ENCODE data around the gene GATC. TPM values are rescaled to one million over a fixed set of nuclear protein-coding genes. Genes with fewer than 3 reads are reported as not detected.

GATC gene, protein sequence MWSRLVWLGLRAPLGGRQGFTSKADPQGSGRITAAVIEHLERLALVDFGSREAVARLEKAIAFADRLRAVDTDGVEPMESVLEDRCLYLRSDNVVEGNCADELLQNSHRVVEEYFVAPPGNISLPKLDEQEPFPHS
- total RNA-seq (26.0 and 26.4 TPM in 2 replicates), polyA plus RNA-seq (13.8 and 15.0 TPM in 2 replicates), polyA minus RNA-seq (11.9 and 15.3 TPM in 2 replicates)
- total RNA-seq (2013): 24.2 TPM

DNA sequence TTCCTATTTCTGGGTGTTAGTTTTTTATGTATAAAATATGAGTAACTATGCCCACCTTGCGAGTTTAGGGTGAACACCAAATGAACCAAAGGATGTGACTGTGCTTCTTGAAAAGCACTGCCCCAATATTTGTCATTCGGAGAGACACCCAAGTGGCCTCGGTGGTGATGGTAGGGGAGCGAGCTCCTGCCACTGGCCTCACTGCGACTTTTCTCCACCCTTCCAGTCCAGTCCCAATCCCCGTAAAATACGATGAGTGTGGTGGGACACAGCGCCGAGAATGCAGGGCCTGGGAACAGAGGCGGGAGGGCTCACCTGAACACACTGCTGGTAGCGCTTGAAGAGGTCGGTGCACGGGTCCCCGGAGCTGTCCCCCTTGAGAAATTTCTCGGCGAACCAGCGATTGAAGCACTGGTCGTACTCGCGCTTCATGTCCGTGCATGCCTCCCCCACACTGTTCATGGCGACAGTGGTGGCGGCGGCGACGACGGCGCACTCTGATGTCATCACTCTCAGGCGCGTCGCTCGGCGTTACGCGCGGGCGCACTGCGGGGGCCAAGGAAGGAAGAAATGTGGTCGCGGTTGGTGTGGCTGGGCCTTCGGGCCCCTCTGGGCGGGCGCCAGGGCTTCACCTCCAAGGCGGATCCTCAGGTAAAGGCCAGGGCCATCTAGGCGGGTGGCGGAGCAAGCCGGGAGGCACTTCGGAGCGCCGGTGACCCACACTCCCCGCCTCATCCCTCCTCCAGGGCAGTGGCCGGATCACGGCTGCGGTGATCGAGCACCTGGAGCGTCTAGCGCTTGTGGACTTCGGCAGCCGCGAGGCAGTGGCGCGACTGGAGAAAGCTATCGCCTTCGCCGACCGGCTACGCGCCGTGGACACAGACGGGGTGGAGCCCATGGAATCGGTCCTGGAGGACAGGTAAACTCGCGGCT lies at the start of gene GATC, which contains the start of gene TRIAP1:
GATC (plus strand) TSS at position 534 of the 933 bp plus-strand sequence; CDS start at position 571, 37 bp downstream.
TRIAP1 (minus strand) TSS at position 474 of the 933 bp plus-strand sequence; CDS start at position 462, 12 bp downstream.
- DNase-seq (peak; percentile 92), ATAC-seq (ENCODE audit: low read depth) (peak; percentile 96)
- POLR2A ChIA-PET: interaction anchor here (1.3 to 1.4 kb wide), 3 partner anchors 9 to 23 kb away, joined by 3 to 8 read pairs (median 3); no protein-coding TSS in a partner anchor
- intact Hi-C loops (cut with micrococcal nuclease): loop anchor here (1.0 to 2.0 kb wide), 3 partner anchors 8 to 51 kb away; partner anchors contain the start of genes COX6A1, DYNLL1 and SRSF9
- Mint-ChIP-seq H3K27me3 (no peaks in the 10 kb centered on the region), H3K4me3 (peak within 1 kb of the TSS; percentile 96), H3K9me3 (ENCODE audit: insufficient read depth) (no peaks in the 10 kb centered on the region), H3K4me1 (peaks cover 38% of the 10 kb centered on the region), H3K27ac (peak within 1 kb of the TSS; percentile 96)
- H3K9ac ChIP-seq (ENCODE audit: low read length): peak within 1 kb of the TSS; percentile 96
- peak within 1 kb of the TSS; percentile 80 to 98 (median 90) for H3K4me3 ChIP-seq (ENCODE audit: control extremely low read depth in 1 of 5, extremely low read depth in 1 of 5, insufficient read depth in 1 of 5, low read depth in 2 of 5, low read length in 4 of 5)
- H3K4me2 ChIP-seq (replicated peaks; ENCODE audit: low read depth, low read length, poor library complexity, severe bottlenecking): peak within 1 kb of the TSS; percentile 74
- no peaks in the 10 kb centered on the region for H3K9me3 ChIP-seq (ENCODE audit: control extremely low read depth in 1 of 3, control insufficient read depth in 2 of 3, insufficient read depth in 1 of 3, low read length in 2 of 3)
- peak within 1 kb of the TSS; percentile 90 to 94 for H3K27ac ChIP-seq (ENCODE audit: low read length in 2 of 2)
- peaks cover 16 to 24% of the 10 kb centered on the region in 2 donors for H3K4me1 ChIP-seq (ENCODE audit: control insufficient read depth in 2 of 2, insufficient read depth in 2 of 2, low read length in 2 of 2)
- peaks cover 68% of the 10 kb centered on the region for H3K79me2 ChIP-seq (ENCODE audit: control insufficient read depth, insufficient read depth, low read length)
- TF ChIP-seq CTCF (IDR thresholded peaks at IDR 0.05) (no peak), EZH2 (IDR thresholded peaks at IDR 0.05; ENCODE audit: borderline replicate concordance, insufficient read depth, low read depth, low read length, poor library complexity, severe bottlenecking) (no peak)
- H3K36me3 ChIP-seq (replicated peaks in 1 of 2; ENCODE audit: control extremely low read depth in 1 of 2, control insufficient read depth in 1 of 2, extremely low read depth in 1 of 2, insufficient read depth in 2 of 2, low read length in 1 of 2): peaks cover 5 to 29% of the 10 kb centered on the region in 2 experiments
- H4K20me1 ChIP-seq (ENCODE audit: control insufficient read depth, insufficient read depth, low read length, poor library complexity, severe bottlenecking): peaks cover 9% of the 10 kb centered on the region
- H3K27me3 ChIP-seq (replicated peaks in 1 of 4; ENCODE audit: control extremely low read depth in 1 of 4, control insufficient read depth in 3 of 4, insufficient read depth in 4 of 4, low read length in 3 of 4): no peaks in the 10 kb centered on the region
- H2AFZ ChIP-seq (ENCODE audit: insufficient read depth, low read depth, low read length, poor library complexity, severe bottlenecking): peak within 1 kb of the TSS; percentile 99
- under 1% methylated on average over 70 of the region's 73 CpGs for WGBS (ENCODE audit: insufficient coverage)
- CTCF ChIA-PET: interaction anchor here (1.6 to 3.9 kb wide), 2 partner anchors 22 to 26 kb away, joined by 3 to 8 read pairs; no protein-coding TSS in a partner anchor
